HepG2 (cell line): ENCODE data around the gene DHRS9. TPM values are rescaled to one million over a fixed set of nuclear protein-coding genes. Genes with fewer than 3 reads are reported as not detected.

Experiments
- ATAC-seq: fragments of 200-7000 bp; cut with Tn5 transposase; 3 replicates; pipeline ENCODE4 v1.9.1; 2020; ENCODE audit warnings: mild to moderate bottlenecking, moderate library complexity
- BruUV-seq: library from RNA; stranded (reverse); fragments of 400-500 nt; replicated peaks from 2 replicates; lab custom pipeline; 2021; lab: Mats Ljungman, UMichigan
- CTCF ChIA-PET: fragments of 300-600 bp; formaldehyde crosslinking; extraction: SDS; loops from one replicate; lab custom pipeline; 2021; ENCODE audit warnings: low total read pairs, inconsistent platforms, low intra/inter-chr PET ratio; lab: Yijun Ruan, JAX
- POLR2A ChIA-PET: fragments of 350-600 bp; sonication (Branson Sonifier 250); formaldehyde crosslinking; loops from one replicate; lab custom pipeline; 2020; ENCODE audit warnings: antibody characterized with exemption, inconsistent platforms; lab: Yijun Ruan, JAX
- DNase-seq: peaks from one replicate; pipeline ENCODE4 v3.0.0-alpha.2; 2015; ENCODE audit warnings: low spot score
- FAIRE-seq: peaks from 3 replicates; lab custom pipeline; 2011; peaks lifted over from hg19 to GRCh38; lab: Jason Lieb, UNC
- H2AFZ ChIP-seq: one replicate; pipeline ENCODE4 v1.6.1; 2011; ENCODE audit warnings: low read length, inconsistent platforms
- H3K27ac ChIP-seq: fragments of 300-600 bp; 3 replicates; pipeline ENCODE4 v1.8.0; 2011; ENCODE audit warnings: mixed run types, mild to moderate bottlenecking, mixed read lengths, low read length, inconsistent platforms; ENCODE audit not compliant: insufficient read depth; ENCODE audit errors: extremely low read length
- H3K27me3 ChIP-seq, 2 experiments: fragments of 200-600 bp in 1 of 2; 2 replicates in 1 of 2; 3 replicates in 1 of 2; pipeline versions ENCODE4 v1.6.0 to v1.8.0; 2011; ENCODE audit warnings: low read length in 2 of 2, mild to moderate bottlenecking in 2 of 2, moderate library complexity in 2 of 2, inconsistent platforms in 1 of 2; ENCODE audit not compliant: insufficient read depth in 2 of 2, control insufficient read depth in 1 of 2
- H3K36me3 ChIP-seq, 2 experiments: fragments of 200-600 bp in 1 of 2; replicated peaks in 1 of 2; 2 replicates in 1 of 2; 3 replicates in 1 of 2; pipeline versions ENCODE4 v1.5.1 to v1.8.0; 2011; ENCODE audit warnings: low read length in 2 of 2, inconsistent platforms in 1 of 2; ENCODE audit not compliant: insufficient read depth in 2 of 2, control insufficient read depth in 1 of 2
- H3K4me1 ChIP-seq: 2 replicates; pipeline ENCODE4 v1.5.1; 2012; ENCODE audit warnings: low read length, inconsistent platforms; ENCODE audit not compliant: insufficient read depth
- H3K4me2 ChIP-seq: 2 replicates; pipeline ENCODE4 v1.6.0; 2011; ENCODE audit warnings: low read depth, low read length, inconsistent platforms
- H3K4me3 ChIP-seq, 3 experiments: fragments of 200-600 bp in 1 of 3; sonication (generic), shearing (Covaris generic) in 1 of 3; replicated peaks in 1 of 3; 2 replicates each; pipeline ENCODE4 v1.5.1; 2011 to 2016; ENCODE audit warnings: low read length in 3 of 3, inconsistent platforms in 2 of 3, low read depth in 2 of 3, mild to moderate bottlenecking in 2 of 3, control low read depth in 1 of 3, mixed read lengths in 1 of 3; ENCODE audit not compliant: insufficient read depth in 1 of 3
- H3K79me2 ChIP-seq: one replicate; pipeline ENCODE4 v1.6.1; 2011; ENCODE audit warnings: low read length, inconsistent platforms; ENCODE audit not compliant: insufficient read depth
- H3K9ac ChIP-seq: 2 replicates; pipeline ENCODE4 v1.6.0; 2011; ENCODE audit warnings: mild to moderate bottlenecking, low read depth, low read length, inconsistent platforms; ENCODE audit not compliant: insufficient read depth
- H3K9me3 ChIP-seq: 2 replicates; pipeline ENCODE4 v1.5.1; 2012; ENCODE audit warnings: mild to moderate bottlenecking, low read length
- H4K20me1 ChIP-seq: 2 replicates; pipeline ENCODE4 v1.6.0; 2011; ENCODE audit warnings: inconsistent platforms, mild to moderate bottlenecking, low read length, moderate library complexity; ENCODE audit not compliant: insufficient read depth
- ELF3 ChIP-seq: IDR thresholded peaks from 2 replicates; pipeline ENCODE4 v1.6.1; 2016; ENCODE audit warnings: missing genetic modification reagents, missing compliant biosample characterization
- KDM2A ChIP-seq: sonication (generic); formaldehyde crosslinking; IDR thresholded peaks from 2 replicates; pipeline ENCODE4 v1.4.0; 2020; ENCODE audit warnings: low read depth, missing genetic modification reagents, borderline replicate concordance
- POLR2G ChIP-seq: fragments of 200-400 bp; formaldehyde crosslinking; IDR thresholded peaks from 2 replicates; pipeline ENCODE4 v1.6.1; 2018; ENCODE audit warnings: mild to moderate bottlenecking, low read depth, low read length, moderate library complexity
- STAT5B ChIP-seq: sonication (generic); formaldehyde crosslinking; IDR thresholded peaks from 2 replicates; pipeline ENCODE4 v1.4.0; 2020; ENCODE audit warnings: missing genetic modification reagents
- ZNF749 ChIP-seq: sonication (generic); formaldehyde crosslinking; IDR thresholded peaks from 2 replicates; pipeline ENCODE4 v1.8.0; 2022; ENCODE audit warnings: mild to moderate bottlenecking, missing genetic modification reagents, moderate library complexity, borderline replicate concordance
- ZZZ3 ChIP-seq: sonication (generic); formaldehyde crosslinking; IDR thresholded peaks from 2 replicates; pipeline ENCODE4 v1.4.0; 2020; ENCODE audit warnings: missing genetic modification reagents, mild to moderate bottlenecking, borderline replicate concordance
- WGBS: methylation state at CpG from one replicate; pipeline ENCODE4 v1.1.6; 2017; ENCODE audit warnings: low lambda C conversion rate; 5-methylcytosine and 5-hydroxymethylcytosine counted together
- in situ Hi-C: cut with HindIII; loops from 2 replicates; pipeline ENCODE4 v1.10.0; 2017; ENCODE audit warnings: low pct_unique_long_range_greater_than_20kb; ENCODE audit not compliant: extremely low pct_ligation_motif_present
- intact Hi-C: fragments of 100-400 bp; cut with micrococcal nuclease; formaldehyde crosslinking; loops from one replicate; pipeline ENCODE4 v1.10.0; 2022; ENCODE audit not compliant: unreplicated experiment
- polyA plus RNA-seq, 8 experiments: library from polyadenylated mRNA; depleted of rRNA in 3 of 8; stranded (reverse) in 7 of 8; unstranded in 1 of 8; fragments of >200 nt; fragmentation: Illumina TruSeq in 4 of 8; extraction: Trizol in 4 of 8; gene quantifications; 2 replicates each; pipeline versions ENCODE4 v1.2.1 to v1.2.3, GENCODE V29; 2011 to 2016; ENCODE audit warnings: low read depth in 4 of 8, missing spikeins in 1 of 8, mixed read lengths in 1 of 8; ENCODE audit not compliant: insufficient read depth in 1 of 8
- total RNA-seq, 5 experiments: library from RNA; depleted of rRNA; stranded (reverse); fragments of >200 nt; fragmentation: Illumina TruSeq; extraction: Trizol; gene quantifications; 2 replicates each; pipeline ENCODE4 v1.2.3, GENCODE V29; 2016; ENCODE audit warnings: low read depth in 1 of 5
- TF ChIP-seq, protein P1 (sequence below), 2 experiments: fragments of 450-650 bp in 1 of 2; sonication (generic) in 1 of 2; formaldehyde crosslinking in 1 of 2; IDR thresholded peaks; 2 replicates each; pipeline versions ENCODE4 v1.6.1 to v1.8.0; 2016 to 2022; ENCODE audit warnings: antibody characterized with exemption in 1 of 2, mild to moderate bottlenecking in 1 of 2, missing genetic modification reagents in 1 of 2

DHRS9 gene
- total and polyA plus RNA-seq, 2 of the 13 experiments (the other 11 are each of a cell fraction or from before 2014, with no cell fraction given), result not detected

DNA sequence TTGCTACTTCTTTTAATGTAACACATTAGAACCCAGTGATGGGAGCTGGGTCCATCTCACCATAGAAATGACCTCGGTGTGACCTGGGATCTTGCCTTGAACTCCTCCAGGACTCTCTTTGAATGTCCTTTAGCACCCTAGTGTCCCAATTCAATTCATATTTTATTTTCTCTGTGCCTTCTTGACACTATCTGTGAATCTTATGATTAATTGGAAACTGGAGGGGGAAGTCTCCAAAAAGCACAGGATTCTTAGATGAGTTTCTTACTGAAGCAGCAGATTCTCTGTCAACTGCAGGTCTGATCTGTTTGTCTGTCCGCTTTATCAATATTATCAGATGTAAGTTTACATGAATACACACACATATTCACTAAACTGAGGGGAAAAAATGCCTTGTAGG is 470 bp downstream of the DHRS9 start:
- H3K9me3 ChIP-seq, result no peaks in the 10 kb centered on the region
- H2AFZ ChIP-seq, result no peak overlapping the region
- BruUV-seq, result no TSS peak
- H4K20me1 ChIP-seq, result no peaks in the 10 kb centered on the region
- ATAC-seq (no peak), DNase-seq (no peak), FAIRE-seq (no peak)
- H3K4me2 ChIP-seq, result no peak overlapping the region
- no peak overlapping the region for H3K9ac ChIP-seq
- H3K27me3 ChIP-seq, result peaks cover 1 to 12% of the 10 kb centered on the region in 2 experiments; a peak in 2 of 5 replicates
- H3K36me3 ChIP-seq, result no peaks in the 10 kb centered on the region
- no peak for TF ChIP-seq POLR2G
- TF ChIP-seq KDM2A (CRISPR knock-in tag), result no peak
- no peak for TF ChIP-seq ZNF749 (CRISPR knock-in tag)
- TF ChIP-seq ZZZ3 (CRISPR knock-in tag), result no peak
- TF ChIP-seq, protein P1, sequence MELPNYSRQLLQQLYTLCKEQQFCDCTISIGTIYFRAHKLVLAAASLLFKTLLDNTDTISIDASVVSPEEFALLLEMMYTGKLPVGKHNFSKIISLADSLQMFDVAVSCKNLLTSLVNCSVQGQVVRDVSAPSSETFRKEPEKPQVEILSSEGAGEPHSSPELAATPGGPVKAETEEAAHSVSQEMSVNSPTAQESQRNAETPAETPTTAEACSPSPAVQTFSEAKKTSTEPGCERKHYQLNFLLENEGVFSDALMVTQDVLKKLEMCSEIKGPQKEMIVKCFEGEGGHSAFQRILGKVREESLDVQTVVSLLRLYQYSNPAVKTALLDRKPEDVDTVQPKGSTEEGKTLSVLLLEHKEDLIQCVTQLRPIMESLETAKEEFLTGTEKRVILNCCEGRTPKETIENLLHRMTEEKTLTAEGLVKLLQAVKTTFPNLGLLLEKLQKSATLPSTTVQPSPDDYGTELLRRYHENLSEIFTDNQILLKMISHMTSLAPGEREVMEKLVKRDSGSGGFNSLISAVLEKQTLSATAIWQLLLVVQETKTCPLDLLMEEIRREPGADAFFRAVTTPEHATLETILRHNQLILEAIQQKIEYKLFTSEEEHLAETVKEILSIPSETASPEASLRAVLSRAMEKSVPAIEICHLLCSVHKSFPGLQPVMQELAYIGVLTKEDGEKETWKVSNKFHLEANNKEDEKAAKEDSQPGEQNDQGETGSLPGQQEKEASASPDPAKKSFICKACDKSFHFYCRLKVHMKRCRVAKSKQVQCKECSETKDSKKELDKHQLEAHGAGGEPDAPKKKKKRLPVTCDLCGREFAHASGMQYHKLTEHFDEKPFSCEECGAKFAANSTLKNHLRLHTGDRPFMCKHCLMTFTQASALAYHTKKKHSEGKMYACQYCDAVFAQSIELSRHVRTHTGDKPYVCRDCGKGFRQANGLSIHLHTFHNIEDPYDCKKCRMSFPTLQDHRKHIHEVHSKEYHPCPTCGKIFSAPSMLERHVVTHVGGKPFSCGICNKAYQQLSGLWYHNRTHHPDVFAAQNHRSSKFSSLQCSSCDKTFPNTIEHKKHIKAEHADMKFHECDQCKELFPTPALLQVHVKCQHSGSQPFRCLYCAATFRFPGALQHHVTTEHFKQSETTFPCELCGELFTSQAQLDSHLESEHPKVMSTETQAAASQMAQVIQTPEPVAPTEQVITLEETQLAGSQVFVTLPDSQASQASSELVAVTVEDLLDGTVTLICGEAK (IDR thresholded peaks at IDR 0.05), result no peak
- TF ChIP-seq, protein P1 (CRISPR knock-in tag; IDR thresholded peaks at IDR 0.05), result no peak
- TF ChIP-seq ELF3, result no peak
- TF ChIP-seq STAT5B, result no peak
- ChIA-PET POLR2A (no interaction called here), CTCF (no interaction called here)
- intact Hi-C loops (no loop called here), in situ Hi-C loops (no loop called here)
- no peaks in the 10 kb centered on the region for H3K79me2 ChIP-seq
- WGBS, result 24% methylated on average over 2 of the region's 2 CpGs
- no peak overlapping the region for H3K4me3 ChIP-seq
- no peak overlapping the region for H3K27ac ChIP-seq
- H3K4me1 ChIP-seq, result no peaks in the 10 kb centered on the region; the same call in 1 of the 2 replicates
